Endothelial cell of umbilical vein (primary cell): ENCODE data around the gene PARVA.

ENCODE experiments used
- CTCF ChIP-seq, 2 donors: IDR thresholded peaks; 1 replicate in 1 of 2; 2 replicates in 1 of 2; pipeline ENCODE4 v1.5.1; 2011; ENCODE audit warnings: low read length in 2 of 2, mild to moderate bottlenecking in 2 of 2, moderate library complexity in 2 of 2, control low read depth in 1 of 2, inconsistent platforms in 1 of 2, low read depth in 1 of 2; ENCODE audit not compliant: insufficient read depth in 1 of 2; ENCODE audit errors: extremely low read depth in 1 of 2
- EZH2 ChIP-seq: IDR thresholded peaks from 2 replicates; pipeline ENCODE4 v1.6.1; 2012; ENCODE audit warnings: borderline replicate concordance, low read depth, mild to moderate bottlenecking, moderate library complexity, low read length, inconsistent platforms; ENCODE audit not compliant: severe bottlenecking
- FOS ChIP-seq: IDR thresholded peaks from 2 replicates; pipeline ENCODE4 v1.6.1; 2011; ENCODE audit warnings: mild to moderate bottlenecking, low read length, moderate library complexity, borderline replicate concordance; ENCODE audit not compliant: insufficient read depth
- GATA2 ChIP-seq: IDR thresholded peaks from 2 replicates; pipeline ENCODE4 v1.7.0; 2011; ENCODE audit warnings: low read depth, mild to moderate bottlenecking, moderate library complexity, mixed read lengths, low read length; ENCODE audit not compliant: insufficient read length, insufficient read depth
- POLR2A ChIP-seq: IDR thresholded peaks from 2 replicates; pipeline ENCODE4 v1.6.1; 2012; ENCODE audit warnings: low read depth, mild to moderate bottlenecking, control low read depth, low read length
- POLR2AphosphoS5 ChIP-seq: IDR thresholded peaks from 2 replicates; pipeline ENCODE4 v1.6.1; 2012; ENCODE audit warnings: low read depth, mild to moderate bottlenecking, control low read depth, low read length, moderate library complexity; ENCODE audit not compliant: insufficient read depth

GRCh38 chr11:12404436-12404835, 27.1 kb downstream of the PARVA start:
- no peak for TF ChIP-seq CTCF (IDR thresholded peaks at IDR 0.05; ENCODE audit: extremely low read depth in 1 of 2, insufficient read depth in 1 of 2, low read depth in 1 of 2, low read length in 2 of 2)
- TF ChIP-seq EZH2 = no peak
- TF ChIP-seq FOS = no peak
- no peak for TF ChIP-seq POLR2A
- TF ChIP-seq GATA2 = no peak
- TF ChIP-seq POLR2AphosphoS5 = no peak
